SJSA1 (cell line): ENCODE results near the gene ATP2C2. TPM values are rescaled to one million over a fixed set of nuclear protein-coding genes. Genes with fewer than 3 reads are reported as not detected.

ENCODE experiments used
- DNase-seq, 2 experiments: peaks; one replicate each; pipeline ENCODE4 v3.0.0-alpha.2; 2015 to 2020; ENCODE audit warnings: low spot score in 2 of 2, low read depth in 1 of 2
- H3K27ac ChIP-seq: fragments of 250-450 bp; sonication (Bioruptor Pico); 2 replicates; pipeline ENCODE4 v1.5.1; 2020; ENCODE audit warnings: mild to moderate bottlenecking, moderate library complexity
- H3K27me3 ChIP-seq: fragments of 250-450 bp; sonication (Bioruptor Pico); replicated peaks from 2 replicates; pipeline ENCODE4 v1.5.1; 2020; ENCODE audit warnings: mild to moderate bottlenecking, moderate library complexity
- H3K36me3 ChIP-seq: fragments of 250-450 bp; sonication (Bioruptor Pico); 2 replicates; pipeline ENCODE4 v1.5.1; 2020; ENCODE audit warnings: mild to moderate bottlenecking
- H3K4me1 ChIP-seq: fragments of 250-450 bp; sonication (Bioruptor Pico); replicated peaks from 2 replicates; pipeline ENCODE4 v1.6.1; 2021; ENCODE audit warnings: mild to moderate bottlenecking
- H3K4me3 ChIP-seq: fragments of 250-450 bp; sonication (Bioruptor Pico); 2 replicates; pipeline ENCODE4 v1.5.1; 2020; ENCODE audit warnings: mild to moderate bottlenecking
- H3K9me3 ChIP-seq: fragments of 250-450 bp; sonication (Bioruptor Pico); replicated peaks from 2 replicates; pipeline ENCODE4 v1.5.1; 2020; ENCODE audit warnings: mild to moderate bottlenecking
- total RNA-seq: library from RNA; depleted of rRNA; stranded (reverse); fragments of >200 nt; shearing (Covaris generic); gene quantifications from 2 replicates; pipeline ENCODE4 v1.2.3, GENCODE V29; 2014

The ATP2C2 gene
- total RNA-seq, 1 experiment from 2014 or later: not detected

DNA sequence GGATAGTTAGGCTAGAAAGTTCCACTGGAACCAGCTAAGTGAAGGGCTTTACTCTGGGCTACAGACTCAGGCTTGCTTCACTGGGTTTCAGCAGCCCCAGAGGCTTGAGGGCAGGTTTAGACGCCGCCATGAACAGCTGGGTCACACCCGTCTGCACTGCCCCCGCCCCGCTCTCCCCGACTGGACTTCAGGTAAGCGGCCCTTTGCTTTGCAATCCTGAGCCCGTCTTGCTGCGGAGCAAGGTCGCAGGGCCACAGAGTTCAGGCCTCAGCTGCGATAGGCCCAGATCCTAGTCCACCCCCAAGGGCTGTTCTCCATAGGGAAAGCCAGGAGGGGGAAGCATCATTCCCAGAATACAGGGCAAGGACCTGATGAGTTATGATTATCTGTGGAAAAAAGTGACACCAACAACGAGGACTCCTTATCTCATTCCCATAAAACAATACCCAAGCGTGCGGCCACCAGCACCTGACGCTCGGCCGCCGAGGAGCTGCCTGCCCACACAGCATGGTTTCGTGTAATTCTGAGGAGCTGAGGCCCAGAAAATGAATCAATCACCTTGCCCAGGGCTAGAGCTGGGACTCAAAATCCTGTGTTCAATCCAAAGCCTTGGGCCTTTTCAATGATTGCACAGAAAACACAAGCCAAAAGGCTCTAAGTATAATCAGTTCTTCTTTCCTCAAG is 115.7 kb downstream of the ATP2C2 start:
- H3K27ac ChIP-seq: no peak overlapping the region
- peaks cover 82% of the 10 kb centered on the region for H3K36me3 ChIP-seq
- H3K27me3 ChIP-seq: no peaks in the 10 kb centered on the region
- H3K4me1 ChIP-seq: no peaks in the 10 kb centered on the region; the same call in 1 of the 2 replicates
- peak in 1 of 2 experiments; percentile 36 for DNase-seq
- no peak overlapping the region for H3K4me3 ChIP-seq
- H3K9me3 ChIP-seq: no peaks in the 10 kb centered on the region

DNA sequence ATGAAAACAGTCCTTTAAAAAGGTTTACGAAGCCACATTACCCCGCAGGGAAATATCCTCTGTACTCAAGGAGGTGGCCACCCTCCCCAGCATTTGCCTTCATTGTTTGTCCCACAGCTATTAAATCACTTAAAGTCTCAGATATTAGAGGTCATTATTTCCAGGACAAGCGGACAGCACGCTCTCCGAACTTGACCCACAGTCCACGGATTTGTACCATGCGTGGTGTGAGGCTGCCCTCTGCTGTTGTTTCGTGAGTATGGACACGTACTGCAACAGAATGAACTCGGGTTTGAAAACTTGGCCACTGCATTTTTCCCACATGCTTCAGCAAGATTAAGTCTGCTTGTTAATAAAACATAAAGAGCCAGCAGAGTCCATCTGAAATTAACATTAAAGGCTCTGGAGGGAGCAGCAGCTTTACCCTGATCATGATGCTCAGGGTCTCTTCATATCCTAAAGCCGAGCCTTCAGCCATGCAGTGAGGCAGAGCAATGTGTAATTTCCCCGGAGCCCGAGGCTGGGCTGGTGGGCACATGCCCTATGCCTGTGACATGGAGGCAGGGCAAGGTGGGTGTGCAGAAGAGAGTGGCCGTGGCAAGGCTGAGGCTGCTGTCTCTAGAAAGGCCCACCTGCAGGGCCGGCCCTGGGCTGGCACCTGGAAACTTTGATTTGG is 116.4 kb downstream of the ATP2C2 start:
- no peak overlapping the region for H3K27ac ChIP-seq
- H3K9me3 ChIP-seq: no peaks in the 10 kb centered on the region
- H3K27me3 ChIP-seq: no peaks in the 10 kb centered on the region
- peaks cover 77% of the 10 kb centered on the region for H3K36me3 ChIP-seq
- no peaks in the 10 kb centered on the region for H3K4me1 ChIP-seq
- DNase-seq: peak in 1 of 2 experiments; percentile 62
- H3K4me3 ChIP-seq: no peak overlapping the region

DNA sequence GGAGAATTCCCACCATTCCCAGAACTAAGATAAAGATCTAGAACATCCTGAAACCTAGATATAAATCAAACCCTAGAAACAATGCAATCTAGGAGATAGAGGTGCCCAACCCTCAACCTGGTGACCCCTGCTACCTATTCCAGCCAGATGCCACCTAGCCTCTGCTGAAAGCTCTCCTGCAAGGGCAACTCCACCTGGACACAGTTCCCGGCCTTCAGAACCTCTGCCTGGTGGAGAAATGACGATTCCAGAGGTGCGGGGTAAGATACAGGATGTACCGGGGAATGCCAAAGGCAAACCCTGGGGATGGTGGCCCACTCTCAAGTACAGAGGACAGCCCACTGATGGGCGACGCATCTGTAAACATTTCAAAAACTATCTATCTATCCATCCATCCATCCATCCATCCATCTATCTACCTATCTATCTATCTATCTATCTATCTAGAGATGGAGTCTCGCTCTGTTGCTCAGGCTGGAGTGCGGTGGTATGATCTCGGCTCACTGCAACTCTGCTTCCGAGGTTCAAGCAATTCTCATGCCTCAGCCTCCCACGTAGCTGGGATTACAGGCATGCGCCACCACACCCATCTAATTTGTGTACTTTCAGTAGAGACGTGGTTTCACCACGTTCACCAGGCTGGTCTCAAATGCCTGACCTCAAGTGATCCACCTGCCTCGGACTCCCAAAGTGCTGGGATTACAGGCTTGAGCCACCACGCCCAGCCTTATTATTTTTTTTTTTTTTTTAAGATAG is 117.1 kb downstream of the ATP2C2 start:
- Histone ChIP-seq H3K9me3 (no peaks in the 10 kb centered on the region), H3K4me1 (no peaks in the 10 kb centered on the region), H3K36me3 (peaks cover 70% of the 10 kb centered on the region), H3K4me3 (no peak overlapping the region), H3K27me3 (no peaks in the 10 kb centered on the region), H3K27ac (no peak overlapping the region)
- DNase-seq: peak in 1 of 2 experiments; percentile 28

DNA sequence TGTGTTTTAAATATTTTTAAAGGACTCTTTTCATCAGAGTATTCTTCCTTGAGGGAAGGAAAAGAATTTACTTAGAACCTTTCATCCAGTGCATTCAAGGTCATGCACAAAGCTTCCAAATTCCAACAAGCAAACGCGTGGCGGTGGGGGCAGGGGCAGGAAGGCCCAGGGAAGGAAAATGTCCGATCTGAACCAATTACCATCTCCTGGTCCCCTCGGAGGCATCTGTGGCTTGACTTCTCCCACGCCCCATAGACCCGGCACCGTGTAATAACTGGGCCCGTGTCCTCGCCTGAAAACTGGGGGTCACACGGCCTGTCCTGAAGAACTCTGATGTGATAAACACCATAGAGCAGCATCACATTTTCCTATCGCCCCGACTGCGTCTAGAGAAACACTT is 117.8 kb downstream of the ATP2C2 start:
- H3K4me3 ChIP-seq: no peak overlapping the region
- peaks cover 70% of the 10 kb centered on the region for H3K36me3 ChIP-seq
- H3K4me1 ChIP-seq: no peaks in the 10 kb centered on the region
- H3K27me3 ChIP-seq: no peaks in the 10 kb centered on the region
- no peak overlapping the region for H3K27ac ChIP-seq
- no peak for DNase-seq
- H3K9me3 ChIP-seq: no peaks in the 10 kb centered on the region

DNA sequence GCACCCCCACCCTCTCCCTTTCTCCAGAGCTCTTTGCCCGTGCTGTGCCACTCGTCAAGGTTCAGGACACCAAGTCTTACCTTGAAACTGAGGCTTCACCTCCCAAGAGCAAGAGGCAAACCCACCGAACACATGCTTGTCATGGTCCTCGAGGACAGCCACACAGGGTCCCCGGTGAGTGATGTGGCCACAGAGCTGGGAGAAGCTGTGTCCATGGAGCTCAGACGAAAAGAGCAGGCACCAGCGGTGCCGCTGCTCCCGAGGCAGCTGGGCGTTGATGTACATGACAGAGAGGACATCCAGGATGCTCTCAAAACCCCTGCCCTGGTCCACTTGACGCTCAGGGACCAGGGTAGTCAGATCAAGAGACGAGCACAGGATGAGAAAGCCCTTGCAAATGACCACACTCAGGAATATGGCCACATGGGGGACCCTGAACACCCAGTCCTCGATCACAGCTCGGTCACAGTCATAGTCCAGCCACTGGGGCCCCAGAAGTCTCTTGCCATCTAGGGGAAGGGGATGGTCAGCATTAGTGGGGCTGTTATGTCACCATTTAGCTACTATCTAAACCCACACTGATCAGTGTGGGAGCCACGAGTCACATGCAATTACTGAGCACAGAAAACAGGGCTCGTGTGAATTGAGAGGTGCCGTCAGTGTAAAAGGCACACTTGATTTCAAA is 118.4 kb downstream of the ATP2C2 start:
- Histone ChIP-seq H3K36me3 (peaks cover 66% of the 10 kb centered on the region), H3K27me3 (no peaks in the 10 kb centered on the region), H3K27ac (no peak overlapping the region), H3K4me1 (no peaks in the 10 kb centered on the region), H3K4me3 (no peak overlapping the region), H3K9me3 (no peaks in the 10 kb centered on the region)
- DNase-seq: no peak

DNA sequence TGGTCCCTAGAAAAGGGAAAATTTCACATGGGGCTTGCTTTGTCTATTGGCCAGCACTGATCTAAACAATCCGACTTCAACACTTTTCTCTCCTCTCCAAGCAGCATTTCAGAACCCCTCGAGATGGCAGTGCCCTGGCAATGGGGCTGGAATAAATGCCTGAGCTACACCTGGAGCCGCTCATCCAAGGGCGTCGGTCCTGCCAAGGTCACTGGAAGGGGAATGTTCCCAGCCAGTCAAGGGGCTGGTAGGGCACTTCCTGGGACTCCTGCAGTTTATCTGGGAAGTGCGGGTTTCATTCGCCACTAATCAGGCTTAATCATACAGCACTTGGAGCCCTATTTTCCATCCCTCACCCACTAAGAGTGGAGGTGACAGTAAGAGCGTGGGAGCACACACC is 119.0 kb downstream of the ATP2C2 start:
- Histone ChIP-seq H3K36me3 (peaks cover 66% of the 10 kb centered on the region), H3K27ac (no peak overlapping the region), H3K4me3 (no peak overlapping the region), H3K27me3 (no peaks in the 10 kb centered on the region), H3K4me1 (no peaks in the 10 kb centered on the region), H3K9me3 (no peaks in the 10 kb centered on the region)
- no peak for DNase-seq

DNA sequence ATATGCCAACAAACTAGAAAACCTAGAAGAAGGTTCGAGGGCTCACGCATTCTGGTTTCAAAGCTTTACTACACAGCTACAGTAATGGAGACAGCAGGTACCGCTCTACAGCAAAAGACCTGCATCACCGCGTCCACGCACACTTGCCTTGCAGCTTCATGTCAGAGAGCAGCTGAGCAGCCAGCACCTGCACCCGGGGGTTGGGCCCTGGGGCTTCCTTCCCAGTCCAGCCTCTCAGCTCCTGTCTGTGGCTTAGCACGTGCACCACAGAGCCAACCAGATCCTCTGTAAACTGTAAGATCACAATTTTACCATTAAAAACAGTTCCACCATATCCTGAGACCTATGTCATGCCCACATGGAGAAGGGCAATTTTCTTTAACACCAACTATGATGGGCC is 120.8 kb downstream of the ATP2C2 start:
- no peak overlapping the region for H3K4me3 ChIP-seq

DNA sequence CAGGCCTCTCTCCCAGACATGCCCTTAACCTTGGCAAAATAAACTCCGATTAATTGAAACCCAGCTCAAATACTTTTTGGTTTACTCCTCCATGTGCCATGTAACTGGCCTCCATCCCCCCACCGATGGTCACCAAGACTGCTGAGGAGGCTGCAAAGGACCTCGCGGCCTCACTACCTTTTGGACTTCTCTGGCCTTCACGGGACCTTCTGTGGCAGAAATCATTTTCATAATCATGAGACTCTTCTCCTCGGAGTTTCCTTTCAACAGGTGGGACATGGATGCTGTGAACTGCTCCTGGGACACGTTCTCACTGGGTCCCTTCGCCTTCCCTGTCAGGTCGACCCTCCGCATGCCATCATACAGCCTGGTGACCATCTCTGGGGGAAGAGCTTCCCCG is 127.2 kb downstream of the ATP2C2 start:
- H3K4me3 ChIP-seq: no peak overlapping the region
- no peak for DNase-seq
- H3K27ac ChIP-seq: no peak overlapping the region
- H3K36me3 ChIP-seq: peaks cover 75% of the 10 kb centered on the region
- H3K4me1 ChIP-seq: peaks cover 16% of the 10 kb centered on the region
- no peaks in the 10 kb centered on the region for H3K9me3 ChIP-seq
- no peaks in the 10 kb centered on the region for H3K27me3 ChIP-seq

More for the DNA sequence above, 120.8 kb downstream of the ATP2C2 start:
- Histone ChIP-seq H3K27me3 (no peaks in the 10 kb centered on the region), H3K36me3 (peaks cover 64% of the 10 kb centered on the region), H3K4me1 (no peaks in the 10 kb centered on the region), H3K9me3 (no peaks in the 10 kb centered on the region), H3K27ac (no peak overlapping the region)
- no peak for DNase-seq

DNA sequence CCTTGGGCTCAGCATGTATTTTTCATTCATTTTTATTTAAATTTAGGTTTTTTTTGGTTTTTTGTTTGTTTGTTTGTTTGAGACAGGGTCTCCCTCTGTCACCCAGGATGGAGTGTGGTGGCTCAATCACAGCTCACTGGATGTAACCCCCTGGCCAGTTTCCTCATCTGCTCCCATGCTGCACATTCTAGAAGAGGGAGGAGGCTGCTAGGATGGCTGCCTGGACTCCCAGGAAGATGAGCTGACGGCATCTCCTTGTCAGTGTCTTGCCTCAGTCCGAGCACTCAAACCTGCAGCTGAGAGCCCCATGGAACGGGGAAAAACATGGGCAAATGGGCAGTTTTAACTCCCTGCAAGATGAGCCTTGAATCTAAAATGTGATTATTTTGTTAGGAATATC is 128.7 kb downstream of the ATP2C2 start:
- H3K4me1 ChIP-seq: peaks cover 30% of the 10 kb centered on the region
- H3K36me3 ChIP-seq: peaks cover 76% of the 10 kb centered on the region
- H3K27ac ChIP-seq: no peak overlapping the region

DNA sequence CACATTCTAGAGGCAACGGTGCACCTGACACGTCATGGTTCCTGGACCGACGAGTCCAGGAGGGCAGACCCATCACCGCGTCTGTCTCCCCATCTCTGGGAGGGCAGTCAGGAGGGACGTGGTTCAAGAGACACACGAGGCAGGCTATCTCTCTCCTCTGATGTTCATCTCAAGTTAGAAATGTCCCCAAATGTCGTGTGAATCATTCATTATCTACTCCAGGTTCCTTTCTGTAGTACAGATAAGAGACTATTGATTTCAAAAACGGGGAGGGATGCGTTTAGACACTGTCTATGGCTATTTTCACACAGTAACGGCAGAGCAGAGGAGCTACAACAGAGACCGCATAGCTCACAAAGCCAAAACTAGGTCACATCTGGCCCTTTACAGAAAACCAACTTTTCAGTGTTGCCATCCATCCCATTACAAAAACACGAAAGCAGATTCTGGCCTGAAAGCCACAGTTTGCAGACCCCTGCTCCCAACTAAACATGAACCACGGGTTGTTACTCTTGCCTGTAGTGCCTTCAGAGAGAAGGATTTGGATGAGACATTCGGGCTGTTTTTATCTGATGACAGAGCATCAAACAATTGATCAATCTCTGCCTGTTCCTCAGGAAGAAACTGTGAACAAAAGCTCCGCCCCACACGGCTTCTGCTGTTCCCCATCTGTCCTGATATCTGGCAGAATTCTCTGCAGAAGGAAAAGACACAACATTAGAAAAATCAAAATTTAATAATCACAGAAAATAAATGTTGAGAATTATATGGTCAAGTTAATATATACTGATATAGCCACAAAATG is 129.3 kb downstream of the ATP2C2 start:
- peaks cover 37% of the 10 kb centered on the region for H3K4me1 ChIP-seq
- H3K27me3 ChIP-seq: no peaks in the 10 kb centered on the region
- no peak for DNase-seq
- peaks cover 76% of the 10 kb centered on the region for H3K36me3 ChIP-seq
- no peak overlapping the region for H3K27ac ChIP-seq
- H3K4me3 ChIP-seq: no peak overlapping the region
- no peaks in the 10 kb centered on the region for H3K9me3 ChIP-seq

More for the DNA sequence above, 128.7 kb downstream of the ATP2C2 start:
- no peaks in the 10 kb centered on the region for H3K27me3 ChIP-seq
- no peaks in the 10 kb centered on the region for H3K9me3 ChIP-seq
- DNase-seq: no peak
- no peak overlapping the region for H3K4me3 ChIP-seq

DNA sequence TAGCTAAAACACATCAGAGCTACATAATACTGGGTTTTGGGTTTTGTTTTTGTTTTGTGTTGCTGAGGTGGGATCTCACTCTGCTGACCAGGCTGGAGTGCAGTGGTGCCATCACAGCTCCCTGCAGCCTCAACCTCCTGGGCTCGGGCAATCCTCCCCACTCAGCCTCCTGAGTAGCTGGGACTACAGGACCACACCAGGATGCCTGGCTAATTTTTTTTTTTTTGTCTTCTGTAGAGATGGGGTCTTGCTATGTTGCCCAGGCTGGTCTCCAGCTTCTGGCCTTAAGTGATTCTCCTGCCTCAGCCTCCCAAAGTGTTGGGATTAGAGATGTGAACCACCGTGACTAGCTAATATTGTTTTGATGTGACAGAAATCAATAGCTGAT is 129.9 kb downstream of the ATP2C2 start:
- Histone ChIP-seq H3K4me1 (peaks cover 43% of the 10 kb centered on the region), H3K27me3 (no peaks in the 10 kb centered on the region), H3K9me3 (no peaks in the 10 kb centered on the region), H3K4me3 (no peak overlapping the region), H3K36me3 (peaks cover 70% of the 10 kb centered on the region), H3K27ac (no peak overlapping the region)
- no peak for DNase-seq

DNA sequence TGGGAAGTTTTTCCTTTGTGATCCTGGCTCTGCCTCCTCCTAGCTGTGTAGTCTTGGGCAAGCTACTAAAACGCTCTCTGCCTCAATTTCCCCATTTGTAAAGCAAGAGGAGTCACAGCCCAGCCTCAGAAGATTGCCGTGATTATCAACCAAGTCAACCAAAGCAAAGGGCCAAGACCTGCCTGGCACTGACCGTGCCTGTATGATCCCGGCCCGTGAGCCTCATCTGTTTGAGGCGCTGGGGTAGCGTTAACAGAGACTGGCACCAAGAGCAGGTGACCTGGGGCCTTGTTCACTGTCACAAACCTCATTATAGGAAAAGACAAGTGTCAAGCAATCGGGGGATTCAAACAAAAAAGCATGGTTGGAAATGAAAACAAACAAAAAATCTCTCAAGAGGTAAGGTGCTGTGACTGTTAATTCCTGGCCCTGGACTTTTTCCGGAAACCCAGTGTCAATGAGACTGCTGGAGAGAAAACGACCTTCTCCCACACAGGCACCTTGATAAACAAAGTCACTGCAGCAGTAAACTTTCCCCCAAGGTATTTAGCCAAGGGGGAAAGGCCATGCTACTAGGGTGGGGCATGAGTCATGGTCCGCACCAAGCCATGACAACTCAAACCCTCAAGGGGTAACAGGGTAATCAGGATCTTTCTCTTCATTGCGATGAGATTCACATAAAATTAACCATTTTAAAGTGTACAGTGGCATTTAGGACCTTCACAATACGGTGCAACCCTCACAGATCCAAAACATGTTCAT is 130.7 kb downstream of the ATP2C2 start:
- Histone ChIP-seq H3K9me3 (no peaks in the 10 kb centered on the region), H3K27me3 (no peaks in the 10 kb centered on the region), H3K4me1 (peaks cover 51% of the 10 kb centered on the region), H3K27ac (no peak overlapping the region), H3K36me3 (peaks cover 62% of the 10 kb centered on the region), H3K4me3 (no peak overlapping the region)
- no peak for DNase-seq
